Mucosa of rectum (tissue), 2 donors: Measurements from ENCODE around the gene BLMH.
"Not testable (repeated sequence)": the region's sequence is repeated elsewhere in the genome, so short reads cannot be mapped to it uniquely, and the experiment has no call there.

Experiments used
- H3K27ac ChIP-seq, 2 donors: one replicate each; pipeline ENCODE4 v1.7.0; 2013; ENCODE audit warnings: inconsistent platforms in 2 of 2, low read depth in 2 of 2, low read length in 2 of 2
- H3K27me3 ChIP-seq, 2 donors: one replicate each; pipeline ENCODE4 v1.7.0; 2013; ENCODE audit warnings: low read length in 2 of 2; ENCODE audit not compliant: control insufficient read depth in 2 of 2, insufficient read depth in 2 of 2
- H3K36me3 ChIP-seq, 2 donors: one replicate each; pipeline ENCODE4 v1.7.0; 2013; ENCODE audit warnings: low read length in 2 of 2; ENCODE audit not compliant: control insufficient read depth in 2 of 2, insufficient read depth in 2 of 2
- H3K4me1 ChIP-seq, 2 donors: one replicate each; pipeline ENCODE4 v1.7.0; 2013; ENCODE audit warnings: low read length in 2 of 2, mild to moderate bottlenecking in 1 of 2; ENCODE audit not compliant: control insufficient read depth in 2 of 2, insufficient read depth in 2 of 2
- H3K4me3 ChIP-seq, 2 donors: one replicate each; pipeline ENCODE4 v1.7.0; 2013; ENCODE audit warnings: low read length in 2 of 2
- H3K9ac ChIP-seq, 2 donors: one replicate each; pipeline ENCODE4 v1.7.0; 2013; ENCODE audit warnings: low read length in 2 of 2, low read depth in 1 of 2, mild to moderate bottlenecking in 1 of 2
- H3K9me3 ChIP-seq, 2 donors: one replicate each; pipeline ENCODE4 v1.7.0; 2013; ENCODE audit warnings: low read length in 2 of 2; ENCODE audit not compliant: control insufficient read depth in 2 of 2
- donor health status: healthy.
- donor health status: Normal muscosa, but diverticular disease.

The BLMH gene

GRCh38 chr17:30210901-30211300, 80.8 kb downstream of the BLMH start:
- Histone ChIP-seq H3K4me3 (no peak overlapping the region), H3K27me3 (no peaks in the 10 kb centered on the region), H3K4me1 (no peaks in the 10 kb centered on the region), H3K9ac (no peak overlapping the region), H3K9me3 (no peaks in the 10 kb centered on the region), H3K27ac (no peak overlapping the region), H3K36me3 (no peaks in the 10 kb centered on the region)

- no peak overlapping the region for H3K9ac ChIP-seq
- no peak overlapping the region for H3K27ac ChIP-seq
- no peak overlapping the region for H3K4me3 ChIP-seq
- no peaks in the 10 kb centered on the region for H3K9me3 ChIP-seq
- no peaks in the 10 kb centered on the region for H3K27me3 ChIP-seq
- H3K36me3 ChIP-seq, result no peaks in the 10 kb centered on the region
- H3K4me1 ChIP-seq, result no peaks in the 10 kb centered on the region
These were observed 81.4 kb downstream of the BLMH start for GRCh38 chr17:30210366-30210765.

- Histone ChIP-seq H3K9me3 (no peaks in the 10 kb centered on the region), H3K27ac (no peak overlapping the region), H3K4me3 (no peak overlapping the region), H3K4me1 (no peaks in the 10 kb centered on the region), H3K9ac (no peak overlapping the region), H3K36me3 (no peaks in the 10 kb centered on the region), H3K27me3 (no peaks in the 10 kb centered on the region)
These were observed 81.8 kb downstream of the BLMH start for GRCh38 chr17:30209930-30210329.

- Histone ChIP-seq H3K27ac (no peak overlapping the region), H3K9me3 (no peaks in the 10 kb centered on the region), H3K4me1 (no peaks in the 10 kb centered on the region), H3K36me3 (no peaks in the 10 kb centered on the region), H3K4me3 (no peak overlapping the region), H3K27me3 (no peaks in the 10 kb centered on the region), H3K9ac (no peak overlapping the region)
These were observed 83.5 kb downstream of the BLMH start for GRCh38 chr17:30208214-30208613.

GRCh38 chr17:30207655-30208054, 84.1 kb downstream of the BLMH start:
- H3K36me3 ChIP-seq, result no peaks in the 10 kb centered on the region
- no peak overlapping the region for H3K9ac ChIP-seq
- no peaks in the 10 kb centered on the region for H3K4me1 ChIP-seq
- peaks cover 0 to 1% of the 10 kb centered on the region in 2 donors for H3K27me3 ChIP-seq
- no peak overlapping the region for H3K27ac ChIP-seq
- no peak overlapping the region for H3K4me3 ChIP-seq
- H3K9me3 ChIP-seq, result no peaks in the 10 kb centered on the region

- H3K27ac ChIP-seq, result no peak overlapping the region
- H3K9me3 ChIP-seq, result no peaks in the 10 kb centered on the region
- no peaks in the 10 kb centered on the region for H3K36me3 ChIP-seq
These were observed 88.2 kb downstream of the BLMH start for GRCh38 chr17:30203471-30203981.

GRCh38 chr17:30200656-30201055, 91.1 kb downstream of the BLMH start:
- H3K27me3 ChIP-seq, H3K9ac ChIP-seq, H3K36me3 ChIP-seq, H3K9me3 ChIP-seq, H3K4me1 ChIP-seq, H3K4me3 ChIP-seq, H3K27ac ChIP-seq: not testable (repeated sequence)

More at GRCh38 chr17:30203471-30203981, 88.2 kb downstream of the BLMH start:
- Histone ChIP-seq H3K27me3 (peaks cover 0 to 4% of the 10 kb centered on the region in 2 donors), H3K4me1 (no peaks in the 10 kb centered on the region), H3K4me3 (no peak overlapping the region), H3K9ac (no peak overlapping the region)

GRCh38 chr17:30200106-30200505, 91.6 kb downstream of the BLMH start:
- Histone ChIP-seq H3K27me3 (peaks cover 0 to 4% of the 10 kb centered on the region in 2 donors), H3K4me1 (no peaks in the 10 kb centered on the region), H3K9ac (no peak overlapping the region), H3K9me3 (no peaks in the 10 kb centered on the region), H3K27ac (no peak overlapping the region), H3K36me3 (no peaks in the 10 kb centered on the region), H3K4me3 (no peak overlapping the region)

- Histone ChIP-seq H3K27me3 (peaks cover 0 to 4% of the 10 kb centered on the region in 2 donors), H3K4me1 (no peaks in the 10 kb centered on the region), H3K9ac (no peak overlapping the region), H3K36me3 (no peaks in the 10 kb centered on the region), H3K9me3 (no peaks in the 10 kb centered on the region), H3K4me3 (no peak overlapping the region), H3K27ac (no peak overlapping the region)
These were observed 92.1 kb downstream of the BLMH start for GRCh38 chr17:30199600-30199999.
